Measurements from ENCODE around the gene FAM118A.
"Not testable (repeated sequence)": the region's sequence is repeated elsewhere in the genome, so short reads cannot be mapped to it uniquely, and the experiment has no call there.

Gene FAM118A

DNA sequence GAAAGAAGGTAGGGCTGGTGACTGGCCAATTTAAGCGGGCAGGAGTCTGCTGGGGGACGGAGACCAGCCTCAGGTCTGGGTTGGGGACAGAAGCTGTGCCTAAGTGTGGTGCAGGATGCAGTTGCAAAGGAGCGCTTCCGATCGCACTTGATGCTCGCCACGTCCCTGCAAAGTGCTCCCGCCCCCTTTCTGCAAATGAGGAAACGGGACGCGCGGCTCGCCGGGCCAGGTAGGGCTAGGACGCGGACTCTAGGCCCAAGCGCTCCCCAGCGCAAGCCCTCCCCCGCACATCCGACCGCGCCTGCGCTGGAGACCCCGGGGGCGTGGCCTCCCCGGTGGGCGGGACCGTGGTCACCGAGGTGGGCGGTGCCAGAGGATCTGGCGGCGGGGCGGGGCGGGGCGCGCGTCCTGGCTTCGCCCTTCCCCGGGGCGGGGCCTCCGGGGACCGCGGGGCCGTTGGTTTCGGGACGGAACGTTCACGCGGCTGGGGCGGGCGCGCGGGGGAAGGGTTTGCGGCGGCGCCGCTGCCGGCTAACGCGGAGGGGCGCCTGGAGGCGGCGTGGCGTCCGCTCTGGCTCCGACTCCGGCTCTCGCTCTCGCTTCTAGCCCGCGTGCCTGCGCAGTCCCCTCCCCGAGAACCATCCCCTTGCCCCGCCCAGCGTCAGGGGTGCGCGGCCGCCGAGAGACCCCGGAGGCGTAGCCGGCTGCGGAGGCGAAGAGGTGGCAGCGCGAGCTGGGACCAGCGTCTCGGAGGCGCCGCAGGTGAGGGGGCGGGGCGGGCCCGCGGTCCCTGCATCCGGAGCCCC lies at the start of gene FAM118A:
Gene FAM118A (plus strand): TSS at position 513 of the 806 bp plus-strand sequence. CDS start 12,446 bp downstream, outside the sequence.
- Mint-ChIP-seq H3K27ac (peak within 1 kb of the TSS; percentile 93), H3K4me3 (peak within 1 kb of the TSS; percentile 90), H3K27me3 (no peaks in the 10 kb centered on the region), H3K4me1 (peaks cover 31% of the 10 kb centered on the region), H3K9me3 (no peaks in the 10 kb centered on the region), H3K36me3 (no peaks in the 10 kb centered on the region)
- peak; percentile 84 for ATAC-seq (ENCODE audit: low read depth)
- DNase-seq (ENCODE audit: low spot score in 2 of 2), result peak; percentile 100

DNA sequence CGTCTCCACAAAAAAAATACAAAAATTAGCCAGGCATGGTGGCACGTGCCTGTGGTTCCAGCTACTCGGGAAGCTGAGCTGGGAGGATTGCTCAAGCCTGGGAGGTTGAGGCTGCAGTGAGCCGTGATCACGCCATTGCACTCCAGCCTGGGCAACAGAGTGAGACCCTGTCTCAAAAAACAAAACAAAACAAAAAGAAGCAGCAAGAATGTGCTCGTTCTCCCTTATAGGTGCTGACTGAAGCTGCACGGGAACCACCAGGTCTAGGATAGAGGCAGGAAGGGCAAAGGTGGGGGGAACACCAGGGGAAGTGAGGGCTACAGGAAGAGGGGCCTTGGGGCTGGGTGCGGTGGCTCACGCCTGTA lies 49.4 kb upstream of the FAM118A start:
- H3K9me3 Mint-ChIP-seq; ATAC-seq (ENCODE audit: low read depth); H3K27me3 Mint-ChIP-seq; H3K36me3 Mint-ChIP-seq; H3K27ac Mint-ChIP-seq; DNase-seq (ENCODE audit: low spot score in 2 of 2): not testable (repeated sequence)
- Mint-ChIP-seq H3K4me3 (peak overlapping the region; percentile 24), H3K4me1 (peaks cover 36% of the 10 kb centered on the region)

DNA sequence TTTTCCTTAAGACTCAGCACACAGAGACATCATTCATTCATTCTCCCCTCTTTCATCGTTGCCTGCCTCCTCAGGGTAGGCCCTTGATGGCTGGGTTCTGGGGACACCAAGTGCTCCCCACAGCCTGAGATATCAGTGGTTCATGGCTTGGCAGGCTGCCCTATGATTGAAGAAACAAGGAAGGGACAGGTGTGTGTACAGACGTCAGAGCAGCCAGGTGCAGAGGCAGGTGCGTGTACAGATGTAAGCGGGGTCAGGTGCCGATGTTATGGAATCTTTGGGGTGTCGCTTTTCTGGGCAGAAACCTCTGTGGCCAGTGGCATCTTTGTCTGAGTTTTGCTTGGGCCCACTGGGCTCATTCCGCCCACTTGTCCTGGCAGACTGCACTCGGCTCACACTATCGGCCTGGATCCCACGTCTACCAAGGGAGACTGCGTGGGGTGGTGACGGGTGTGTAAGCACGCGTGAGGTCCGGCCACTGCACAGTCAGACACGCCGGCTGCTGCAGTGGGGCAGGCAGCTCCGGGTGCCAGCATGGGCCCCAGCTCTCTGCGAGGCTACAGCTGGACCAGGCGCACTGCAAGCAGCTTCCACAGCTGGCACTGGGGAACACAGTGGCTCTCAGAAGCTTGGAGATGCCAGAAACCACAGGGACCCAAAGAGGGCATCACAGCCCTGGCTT lies 48.2 kb upstream of the FAM118A start:
- Mint-ChIP-seq H3K4me1 (peaks cover 34% of the 10 kb centered on the region), H3K9me3 (no peaks in the 10 kb centered on the region), H3K27me3 (peaks cover 3% of the 10 kb centered on the region), H3K4me3 (peak overlapping the region; percentile 25), H3K27ac (no peak overlapping the region), H3K36me3 (no peaks in the 10 kb centered on the region)
- ATAC-seq (ENCODE audit: low read depth) (no peak), DNase-seq (ENCODE audit: low spot score in 2 of 2) (no peak)

DNA sequence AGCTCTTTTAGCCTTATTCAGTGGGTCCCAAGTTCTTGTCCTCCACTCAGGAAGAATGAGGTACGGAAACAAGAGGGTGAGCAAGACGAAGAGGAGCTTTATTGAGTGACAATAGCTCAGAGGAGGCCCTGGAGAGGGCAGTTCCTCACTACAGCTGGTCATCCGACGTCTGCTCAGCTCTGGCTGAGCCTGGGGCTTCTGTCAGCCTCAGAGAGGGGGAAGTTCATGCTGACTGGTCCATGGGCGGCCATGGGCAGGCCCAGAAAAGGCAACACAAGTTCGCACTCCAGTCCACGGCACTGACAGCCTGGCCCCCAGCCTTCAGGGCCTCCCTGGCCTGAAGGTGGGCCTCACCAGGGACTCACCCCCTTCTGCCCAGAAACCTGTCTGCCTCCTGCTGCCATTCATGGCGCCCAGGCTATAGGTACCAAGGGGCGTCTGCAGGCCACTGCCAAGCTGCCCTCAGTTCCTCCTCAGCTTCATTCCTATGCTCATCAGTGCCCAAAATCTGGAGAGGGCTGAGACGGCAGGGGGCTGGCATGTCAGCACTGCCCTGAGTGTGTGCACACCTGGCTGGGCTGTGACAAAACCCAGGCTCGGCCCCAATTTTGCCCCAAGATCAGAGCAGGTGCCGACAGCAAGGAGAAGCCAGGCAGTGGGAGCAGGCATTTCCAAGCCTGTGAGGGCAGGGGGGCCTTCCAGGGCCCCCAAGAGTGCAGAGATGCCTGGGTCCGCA lies 47.4 kb upstream of the FAM118A start:
- DNase-seq (ENCODE audit: low spot score in 2 of 2) (no peak), ATAC-seq (ENCODE audit: low read depth) (no peak)
- H3K27me3 Mint-ChIP-seq, result peaks cover 3% of the 10 kb centered on the region
- H3K4me3 Mint-ChIP-seq, result peak overlapping the region; percentile 71
- no peak overlapping the region for H3K27ac Mint-ChIP-seq
- no peaks in the 10 kb centered on the region for H3K9me3 Mint-ChIP-seq
- H3K36me3 Mint-ChIP-seq, result no peaks in the 10 kb centered on the region
- peaks cover 36% of the 10 kb centered on the region for H3K4me1 Mint-ChIP-seq

DNA sequence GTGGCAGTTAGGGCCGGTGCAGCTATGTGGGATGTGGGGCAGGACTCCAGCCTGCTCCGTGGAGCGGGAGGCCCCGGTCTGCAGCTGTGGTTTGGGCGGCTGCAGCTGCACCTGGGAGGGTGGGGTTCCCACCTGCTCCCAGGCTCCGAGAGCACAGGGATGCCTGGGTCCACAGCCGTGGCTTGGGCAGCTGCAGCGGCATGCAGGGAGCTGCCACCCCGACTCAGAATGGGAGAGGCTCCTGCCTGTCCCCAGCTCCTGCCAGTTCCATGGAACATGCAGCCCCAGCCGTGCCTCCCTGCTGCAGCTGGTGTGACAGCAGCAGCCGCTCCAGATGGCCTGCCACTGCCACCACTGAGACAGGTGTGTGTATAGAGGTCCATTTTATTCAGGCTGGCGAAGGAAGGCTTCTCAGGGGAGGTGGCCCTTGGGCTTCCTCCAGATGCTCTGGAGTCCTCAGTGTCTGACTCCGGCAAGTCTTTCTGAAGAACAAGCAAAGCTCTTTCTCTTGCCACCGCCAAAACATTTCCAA lies 46.7 kb upstream of the FAM118A start:
- DNase-seq (ENCODE audit: low spot score in 2 of 2) (peak in 1 of 2 donors; percentile 77), ATAC-seq (ENCODE audit: low read depth) (peak; percentile 44)
- peak overlapping the region; percentile 62 for H3K27ac Mint-ChIP-seq
- H3K36me3 Mint-ChIP-seq, result no peaks in the 10 kb centered on the region
- no peaks in the 10 kb centered on the region for H3K9me3 Mint-ChIP-seq
- peak overlapping the region; percentile 83 for H3K4me3 Mint-ChIP-seq
- peaks cover 39% of the 10 kb centered on the region for H3K4me1 Mint-ChIP-seq
- peaks cover 3% of the 10 kb centered on the region for H3K27me3 Mint-ChIP-seq

DNA sequence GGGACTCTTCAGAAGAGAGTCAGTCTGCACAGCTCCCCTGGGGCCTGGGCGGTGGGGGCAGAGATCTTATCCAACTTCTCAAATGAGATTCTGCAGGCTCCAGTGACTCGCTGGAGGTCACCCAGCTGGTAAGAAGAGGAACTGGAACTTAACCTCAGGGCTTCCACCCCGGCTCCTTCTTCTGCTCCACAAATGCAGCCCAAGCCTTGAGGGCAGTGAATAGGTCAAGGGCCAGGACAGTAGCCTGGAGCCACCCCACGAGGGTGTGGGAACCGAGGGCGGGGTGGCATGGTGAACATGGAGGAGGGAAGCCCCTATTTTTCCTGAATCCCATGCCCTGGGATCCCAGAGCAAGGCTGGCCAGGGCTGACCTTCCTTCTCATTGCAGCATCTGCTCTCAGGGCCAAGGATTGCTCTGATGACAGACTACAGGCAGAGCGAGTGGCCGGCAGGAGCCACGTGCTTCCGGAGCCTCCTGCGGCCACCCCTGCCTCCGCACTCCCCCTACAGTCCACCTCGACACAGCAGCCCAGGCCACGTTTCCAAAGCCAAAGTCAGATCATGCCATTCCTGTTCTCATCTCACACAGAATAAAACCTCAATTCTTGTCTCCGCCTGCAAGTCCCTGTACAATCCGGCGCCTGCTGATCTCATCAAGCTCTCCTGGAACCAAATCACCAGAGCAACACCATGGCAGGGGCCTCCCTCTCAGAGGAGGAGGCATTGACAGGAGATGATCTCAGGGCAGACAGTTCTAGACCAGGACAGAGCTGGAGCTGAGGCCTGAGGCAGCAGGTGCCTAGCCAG lies 46.1 kb upstream of the FAM118A start:
- Mint-ChIP-seq H3K4me1 (peaks cover 39% of the 10 kb centered on the region), H3K27me3 (peaks cover 3% of the 10 kb centered on the region), H3K9me3 (no peaks in the 10 kb centered on the region), H3K27ac (peak overlapping the region; percentile 62), H3K4me3 (peak overlapping the region; percentile 83), H3K36me3 (no peaks in the 10 kb centered on the region)
- ATAC-seq (ENCODE audit: low read depth) (peak; percentile 97), DNase-seq (ENCODE audit: low spot score in 2 of 2) (peak in 1 of 2 donors; percentile 86)

DNA sequence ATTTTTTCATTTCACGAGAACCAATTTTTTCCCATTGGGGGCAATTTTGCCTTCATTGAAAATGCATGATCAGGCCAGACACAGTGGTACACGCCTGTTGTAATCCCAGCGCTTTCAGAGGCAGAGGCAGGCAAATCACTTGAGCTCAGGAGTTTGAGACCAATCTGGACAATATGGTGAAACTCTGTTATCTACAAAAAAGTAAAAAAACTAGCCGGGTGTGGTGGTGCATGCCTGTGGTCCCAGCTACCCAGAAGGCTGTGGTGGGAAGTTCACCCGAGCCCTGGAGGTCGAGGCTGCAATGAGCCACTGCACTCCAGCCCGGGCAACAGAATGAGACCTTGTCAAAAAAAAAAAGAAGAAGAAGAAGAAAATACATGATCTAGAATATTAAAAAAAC lies 44.2 kb upstream of the FAM118A start:
- no peak overlapping the region for H3K4me3 Mint-ChIP-seq
- no peak overlapping the region for H3K27ac Mint-ChIP-seq
- no peaks in the 10 kb centered on the region for H3K9me3 Mint-ChIP-seq
- H3K4me1 Mint-ChIP-seq, result peaks cover 33% of the 10 kb centered on the region
- ATAC-seq (ENCODE audit: low read depth) (no peak), DNase-seq (ENCODE audit: low spot score in 2 of 2) (no peak)
- H3K36me3 Mint-ChIP-seq, result no peaks in the 10 kb centered on the region
- H3K27me3 Mint-ChIP-seq, result peaks cover 3% of the 10 kb centered on the region

DNA sequence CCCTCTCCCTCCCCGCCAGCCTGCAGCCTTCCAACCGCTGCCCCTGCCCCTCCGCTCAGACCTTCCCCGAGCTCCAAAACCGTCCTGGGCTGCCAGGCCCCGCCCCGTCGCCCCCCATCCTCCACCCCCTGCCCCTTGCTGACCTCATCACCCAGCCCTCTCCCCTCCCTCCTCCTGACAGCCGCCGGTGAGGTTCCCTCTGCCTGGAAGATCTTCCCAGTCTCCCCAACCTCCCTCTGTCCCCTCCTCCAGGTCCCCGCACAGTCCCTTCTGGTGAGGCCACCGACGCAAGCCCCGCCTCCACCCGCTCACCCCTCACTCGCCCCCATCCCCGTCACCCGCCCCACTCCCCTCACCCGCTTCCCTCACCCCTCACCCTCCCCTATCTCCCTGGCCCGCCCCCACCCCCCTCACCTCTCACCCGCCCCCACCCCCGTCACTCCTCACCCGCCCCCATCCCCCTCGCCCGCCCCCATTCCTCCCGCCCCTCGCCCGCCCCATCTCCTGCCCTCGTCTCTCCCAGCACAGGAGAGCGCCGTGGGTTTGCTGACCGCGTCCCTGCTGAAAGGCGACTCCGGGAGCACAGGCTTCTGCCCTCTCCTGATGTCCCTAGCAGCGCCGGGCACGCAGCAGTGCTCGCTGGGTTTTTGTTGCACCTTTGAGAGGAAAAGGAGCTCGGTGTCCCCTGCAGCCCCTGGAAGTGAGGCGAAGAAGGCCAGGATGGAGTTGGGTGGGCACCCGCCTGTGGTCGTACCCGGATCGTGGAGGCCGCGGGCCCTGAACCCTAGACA lies 41.4 kb upstream of the FAM118A start:
- DNase-seq (ENCODE audit: low spot score in 2 of 2) (no peak), ATAC-seq (ENCODE audit: low read depth) (peak; percentile 14)
- H3K4me1 Mint-ChIP-seq, result peaks cover 16% of the 10 kb centered on the region
- peaks cover 3% of the 10 kb centered on the region for H3K27me3 Mint-ChIP-seq
- H3K36me3 Mint-ChIP-seq, result no peaks in the 10 kb centered on the region
- H3K4me3 Mint-ChIP-seq, result peak overlapping the region; percentile 83
- H3K9me3 Mint-ChIP-seq, result no peaks in the 10 kb centered on the region
- no peak overlapping the region for H3K27ac Mint-ChIP-seq

DNA sequence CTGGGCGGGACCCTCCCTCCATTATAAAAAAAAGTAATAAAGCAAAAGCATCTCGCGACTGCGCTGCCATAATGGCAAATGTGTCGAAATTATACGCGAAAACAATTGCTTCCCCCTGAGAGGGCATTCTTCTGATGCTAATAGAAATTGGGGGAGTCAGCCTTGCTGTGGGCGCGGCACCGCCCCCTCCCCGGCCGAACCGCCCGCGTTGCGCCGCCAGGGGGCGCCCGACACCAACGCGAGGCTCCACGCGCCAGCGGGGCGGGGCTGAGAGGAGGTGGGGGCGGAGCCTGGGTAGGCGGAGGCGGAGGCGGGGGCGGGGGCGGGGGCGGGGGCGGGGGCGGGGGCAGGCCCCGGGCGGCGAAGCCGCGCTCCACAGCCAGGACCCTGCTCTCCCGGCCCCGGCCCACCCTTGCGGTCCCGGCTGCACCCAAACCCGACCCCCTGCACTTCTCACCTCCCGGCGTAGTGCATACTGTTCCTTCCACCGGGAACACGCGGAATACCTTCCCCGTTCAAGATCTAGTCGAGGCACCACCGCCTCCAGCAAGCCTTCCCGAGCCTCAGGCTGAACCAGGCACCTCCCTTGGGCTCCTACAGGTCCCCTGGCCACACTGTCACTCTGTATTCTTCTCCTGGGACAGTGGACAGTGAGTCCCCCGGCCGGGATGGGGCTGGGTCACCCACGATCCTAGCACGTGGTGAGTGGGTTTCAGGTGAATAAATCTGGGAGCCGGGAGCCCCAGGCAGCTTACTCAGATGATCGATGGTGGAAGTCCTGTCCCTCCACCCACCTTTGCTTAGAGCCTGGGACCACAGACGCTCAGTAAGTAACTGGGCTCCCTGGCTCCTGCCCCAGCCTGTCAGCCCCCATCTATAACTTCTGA lies 40.5 kb upstream of the FAM118A start:
- ATAC-seq (ENCODE audit: low read depth) (peak; percentile 98), DNase-seq (ENCODE audit: low spot score in 2 of 2) (peak; percentile 96 to 99)
- Mint-ChIP-seq H3K4me1 (peaks cover 10% of the 10 kb centered on the region), H3K9me3 (no peaks in the 10 kb centered on the region), H3K4me3 (peak overlapping the region; percentile 83), H3K36me3 (no peaks in the 10 kb centered on the region), H3K27me3 (peaks cover 8% of the 10 kb centered on the region), H3K27ac (peak overlapping the region; percentile 20)

DNA sequence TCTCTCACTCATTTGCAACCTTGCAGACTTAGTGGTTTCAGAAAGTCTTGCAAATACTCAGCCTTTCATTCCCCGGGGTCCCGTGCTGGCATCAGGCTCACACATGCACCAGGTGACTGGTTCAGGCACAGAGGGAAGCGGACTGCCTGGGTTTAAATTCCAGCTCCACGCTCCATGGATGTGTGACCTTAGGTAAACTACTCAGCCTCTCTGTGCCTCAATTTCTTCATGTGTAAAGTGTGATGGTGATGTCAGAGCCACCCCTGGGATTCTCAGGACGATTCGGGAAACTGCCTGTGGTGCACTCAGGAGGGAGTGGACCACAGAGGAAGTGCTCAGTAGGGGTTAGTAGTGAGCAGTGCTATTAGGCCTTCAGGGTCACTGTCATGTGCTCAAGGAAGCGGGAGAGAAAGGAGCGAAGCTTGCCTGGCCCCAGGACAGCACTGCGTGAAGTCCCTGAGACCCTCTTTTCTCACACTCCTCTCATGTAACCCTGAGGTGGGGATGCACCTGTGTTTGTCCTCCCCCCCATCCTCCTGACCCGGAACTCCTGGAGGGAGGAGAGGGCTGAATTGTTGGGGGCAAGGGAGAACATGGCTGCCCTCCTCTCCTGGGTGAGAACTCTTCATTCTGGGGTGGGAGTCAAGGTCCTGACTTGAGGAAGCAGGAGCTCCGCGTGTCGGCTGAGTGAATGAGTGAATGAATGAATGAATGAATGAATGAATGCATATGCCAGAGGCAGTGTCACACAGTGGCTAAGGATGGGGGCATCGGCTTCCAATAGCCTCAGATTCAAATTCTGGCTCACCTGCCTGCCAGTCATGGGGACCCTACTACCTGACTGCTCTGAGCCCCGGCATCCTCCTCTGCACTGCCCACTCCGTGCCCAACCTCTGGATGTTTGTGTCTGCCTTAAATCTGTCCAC lies 39.4 kb upstream of the FAM118A start:
- H3K9me3 Mint-ChIP-seq, result no peaks in the 10 kb centered on the region
- no peak for ATAC-seq (ENCODE audit: low read depth)
- H3K36me3 Mint-ChIP-seq, result no peaks in the 10 kb centered on the region
- peaks cover 8% of the 10 kb centered on the region for H3K27me3 Mint-ChIP-seq
- no peak for DNase-seq (ENCODE audit: low spot score in 2 of 2)
- peaks cover 8% of the 10 kb centered on the region for H3K4me1 Mint-ChIP-seq
- H3K27ac Mint-ChIP-seq, result no peak overlapping the region
- H3K4me3 Mint-ChIP-seq, result peak overlapping the region; percentile 81

DNA sequence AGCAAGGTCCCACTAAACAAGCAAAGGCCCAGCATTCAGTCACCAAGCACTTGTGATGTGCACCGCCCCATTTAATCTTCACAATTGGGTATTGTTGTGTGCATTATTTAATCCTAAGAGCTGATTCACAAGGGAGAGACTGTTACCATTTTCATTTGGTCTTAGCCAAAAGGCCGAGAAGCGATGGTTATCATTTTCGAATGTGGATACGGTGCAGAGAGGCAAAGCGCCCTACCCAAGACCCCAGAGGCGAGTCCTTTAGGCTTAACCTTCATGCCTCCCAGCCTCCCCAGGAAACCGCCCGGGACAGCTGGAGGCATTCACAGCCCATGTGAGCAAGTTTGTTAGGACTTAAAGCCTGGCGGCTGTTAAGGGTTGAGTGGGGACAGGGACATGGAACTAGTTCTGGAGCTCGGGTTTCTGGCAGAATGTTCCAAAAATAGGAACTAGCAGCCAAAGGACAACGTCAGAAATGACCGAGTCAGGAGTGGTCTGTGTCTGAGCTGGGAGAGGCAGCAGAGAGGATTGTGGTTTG lies 38.0 kb upstream of the FAM118A start:
- ATAC-seq (ENCODE audit: low read depth), result no peak
- H3K27me3 Mint-ChIP-seq, result peaks cover 8% of the 10 kb centered on the region
- no peak overlapping the region for H3K4me3 Mint-ChIP-seq

More for the DNA sequence above, 38.0 kb upstream of the FAM118A start:
- DNase-seq (ENCODE audit: low spot score in 2 of 2), result no peak
- peaks cover 5% of the 10 kb centered on the region for H3K4me1 Mint-ChIP-seq
- H3K9me3 Mint-ChIP-seq, result no peaks in the 10 kb centered on the region
- no peak overlapping the region for H3K27ac Mint-ChIP-seq
- no peaks in the 10 kb centered on the region for H3K36me3 Mint-ChIP-seq
